ENCODE data around the gene CX3CL1. TPM values are rescaled to one million over a fixed set of nuclear protein-coding genes. Genes with fewer than 3 reads are reported as not detected.
A peak's percentile ranks its signal among the peaks of the same experiment; 100 is the strongest.

The CX3CL1 gene
- total RNA-seq, 2 experiments from 2014 or later: not detected

- Mint-ChIP-seq H3K27ac (peak overlapping the region; percentile 51), H3K9me3 (no peaks in the 10 kb centered on the region), H3K4me1 (ENCODE audit: low read depth) (peaks cover 14% of the 10 kb centered on the region), H3K27me3 (peaks cover 3% of the 10 kb centered on the region), H3K4me3 (no peak overlapping the region), H3K36me3 (no peaks in the 10 kb centered on the region)
- DNase-seq: peak; percentile 70
- intact Hi-C loops (cut with micrococcal nuclease): loop anchor here (1.0 kb wide), 1 partner anchor 77 kb away; no protein-coding TSS in a partner anchor
- CTCF ChIA-PET: interaction anchor here (1.3 kb wide), 1 partner anchor 41 kb away, joined by 7 read pairs; no protein-coding TSS in a partner anchor
- POLR2A ChIA-PET: interaction anchor here (0.7 kb wide), 1 partner anchor 11 kb away, joined by 3 read pairs; no protein-coding TSS in a partner anchor
Observed at GRCh38 chr16:57377080-57377841, 5.0 kb downstream of the CX3CL1 start.

- peaks cover 14% of the 10 kb centered on the region for H3K4me1 Mint-ChIP-seq (ENCODE audit: low read depth)
- H3K27me3 Mint-ChIP-seq: no peaks in the 10 kb centered on the region
- POLR2A ChIA-PET: no interaction called here
- H3K9me3 Mint-ChIP-seq: no peaks in the 10 kb centered on the region
- H3K27ac Mint-ChIP-seq: no peak overlapping the region
- intact Hi-C loops (cut with micrococcal nuclease): no loop called here
- DNase-seq: no peak
- H3K4me3 Mint-ChIP-seq: no peak overlapping the region
- H3K36me3 Mint-ChIP-seq: no peaks in the 10 kb centered on the region
- CTCF ChIA-PET: no interaction called here
Observed at GRCh38 chr16:57379579-57379978, 7.3 kb downstream of the CX3CL1 start.

GRCh38 chr16:57380671-57381462, 8.6 kb downstream of the CX3CL1 start:
- Mint-ChIP-seq H3K27ac (no peak overlapping the region), H3K4me3 (no peak overlapping the region), H3K4me1 (ENCODE audit: low read depth) (peaks cover 14% of the 10 kb centered on the region), H3K9me3 (no peaks in the 10 kb centered on the region), H3K27me3 (no peaks in the 10 kb centered on the region), H3K36me3 (no peaks in the 10 kb centered on the region)
- intact Hi-C loops (cut with micrococcal nuclease): no loop called here
- DNase-seq: no peak
- ChIA-PET POLR2A (no interaction called here), CTCF (no interaction called here)

- DNase-seq: no peak
- POLR2A ChIA-PET: no interaction called here
- no peaks in the 10 kb centered on the region for H3K9me3 Mint-ChIP-seq
- no peaks in the 10 kb centered on the region for H3K36me3 Mint-ChIP-seq
- H3K4me3 Mint-ChIP-seq: no peak overlapping the region
- no peak overlapping the region for H3K27ac Mint-ChIP-seq
- intact Hi-C loops (cut with micrococcal nuclease): no loop called here
- no peaks in the 10 kb centered on the region for H3K27me3 Mint-ChIP-seq
- CTCF ChIA-PET: no interaction called here
- H3K4me1 Mint-ChIP-seq (ENCODE audit: low read depth): peaks cover 9% of the 10 kb centered on the region
Observed at GRCh38 chr16:57381791-57382534, 9.7 kb downstream of the CX3CL1 start.

- CTCF ChIA-PET: no interaction called here
- POLR2A ChIA-PET: no interaction called here
Observed at GRCh38 chr16:57382535-57383275, 10.4 kb downstream of the CX3CL1 start.

GRCh38 chr16:57383276-57384247, 11.3 kb downstream of the CX3CL1 start:
- Mint-ChIP-seq H3K27ac (no peak overlapping the region), H3K27me3 (no peaks in the 10 kb centered on the region), H3K9me3 (no peaks in the 10 kb centered on the region), H3K4me1 (ENCODE audit: low read depth) (peaks cover 5% of the 10 kb centered on the region), H3K4me3 (no peak overlapping the region), H3K36me3 (no peaks in the 10 kb centered on the region)
- ChIA-PET CTCF (no interaction called here), POLR2A (no interaction called here)
- no peak for DNase-seq
- intact Hi-C loops (cut with micrococcal nuclease): no loop called here

More at GRCh38 chr16:57382535-57383275, 10.4 kb downstream of the CX3CL1 start:
- H3K4me1 Mint-ChIP-seq (ENCODE audit: low read depth): peaks cover 3% of the 10 kb centered on the region
- no peak for DNase-seq
- no peak overlapping the region for H3K27ac Mint-ChIP-seq
- no peaks in the 10 kb centered on the region for H3K27me3 Mint-ChIP-seq
- no peak overlapping the region for H3K4me3 Mint-ChIP-seq
- intact Hi-C loops (cut with micrococcal nuclease): no loop called here
- no peaks in the 10 kb centered on the region for H3K9me3 Mint-ChIP-seq
- H3K36me3 Mint-ChIP-seq: no peaks in the 10 kb centered on the region

GRCh38 chr16:57384248-57385070, 12.2 kb downstream of the CX3CL1 start:
- Mint-ChIP-seq H3K4me1 (ENCODE audit: low read depth) (peaks cover 8% of the 10 kb centered on the region), H3K4me3 (no peak overlapping the region), H3K27me3 (no peaks in the 10 kb centered on the region), H3K9me3 (no peaks in the 10 kb centered on the region), H3K36me3 (no peaks in the 10 kb centered on the region), H3K27ac (no peak overlapping the region)
- DNase-seq: no peak
- ChIA-PET POLR2A (no interaction called here), CTCF (no interaction called here)
- intact Hi-C loops (cut with micrococcal nuclease): no loop called here

GRCh38 chr16:57385083-57385482, 12.8 kb downstream of the CX3CL1 start:
- Mint-ChIP-seq H3K27me3 (no peaks in the 10 kb centered on the region), H3K4me3 (no peak overlapping the region), H3K4me1 (ENCODE audit: low read depth) (peaks cover 8% of the 10 kb centered on the region), H3K9me3 (no peaks in the 10 kb centered on the region), H3K27ac (no peak overlapping the region), H3K36me3 (no peaks in the 10 kb centered on the region)
- DNase-seq: no peak
- intact Hi-C loops (cut with micrococcal nuclease): no loop called here
- ChIA-PET POLR2A (no interaction called here), CTCF (no interaction called here)

- H3K4me1 Mint-ChIP-seq (ENCODE audit: low read depth): peaks cover 8% of the 10 kb centered on the region
- no peak overlapping the region for H3K27ac Mint-ChIP-seq
- ChIA-PET CTCF (interaction anchor here (1.3 kb wide), 1 partner anchor 31 kb away, joined by 3 read pairs; no protein-coding TSS in a partner anchor), POLR2A (no interaction called here)
- H3K9me3 Mint-ChIP-seq: no peaks in the 10 kb centered on the region
- H3K27me3 Mint-ChIP-seq: peaks cover 4% of the 10 kb centered on the region
- no peaks in the 10 kb centered on the region for H3K36me3 Mint-ChIP-seq
- no peak overlapping the region for H3K4me3 Mint-ChIP-seq
- DNase-seq: no peak
- intact Hi-C loops (cut with micrococcal nuclease): no loop called here
Observed at GRCh38 chr16:57386381-57386951, 14.2 kb downstream of the CX3CL1 start.

Measured in activated CD4-positive, alpha-beta memory T cell treated with anti-CD3 and anti-CD28 coated beads for 36 hours (primary cell).